ENCODE data around the gene DXO.

DXO gene

GRCh38 chr6:31930962-31931361 lies 41.0 kb downstream of the DXO start:
- no peak for TF ChIP-seq CREB1 (IDR thresholded peaks at IDR 0.05; ENCODE audit: low read depth)
- no peak for TF ChIP-seq REST (IDR thresholded peaks at IDR 0.05; ENCODE audit: low read depth)
- TF ChIP-seq FOXM1 (IDR thresholded peaks at IDR 0.05; ENCODE audit: borderline replicate concordance, low read depth): no peak
- TF ChIP-seq NFIC (IDR thresholded peaks at IDR 0.05): no peak
- TF ChIP-seq TCF12 (IDR thresholded peaks at IDR 0.05; ENCODE audit: low read depth): no peak

- TF ChIP-seq CREB1 (IDR thresholded peaks at IDR 0.05; ENCODE audit: low read depth) (no peak), TEAD4 (IDR thresholded peaks at IDR 0.05) (no peak), ZBTB7A (IDR thresholded peaks at IDR 0.05; ENCODE audit: low read depth) (no peak), RAD21 (IDR thresholded peaks at IDR 0.05; ENCODE audit: low read depth) (no peak), TCF12 (IDR thresholded peaks at IDR 0.05; ENCODE audit: low read depth) (no peak)
These were observed 43.3 kb downstream of the DXO start for GRCh38 chr6:31928672-31928939.

GRCh38 chr6:31927863-31928671 lies 43.9 kb downstream of the DXO start:
- TF ChIP-seq EP300 (IDR thresholded peaks at IDR 0.05; ENCODE audit: borderline replicate concordance) (no peak), FOXM1 (IDR thresholded peaks at IDR 0.05; ENCODE audit: borderline replicate concordance, low read depth) (no peak), CEBPB (IDR thresholded peaks at IDR 0.05) (no peak), RAD21 (IDR thresholded peaks at IDR 0.05; ENCODE audit: low read depth) (no peak), EGR1 (IDR thresholded peaks at IDR 0.05) (no peak), CREB1 (IDR thresholded peaks at IDR 0.05; ENCODE audit: low read depth) (no peak), TCF12 (IDR thresholded peaks at IDR 0.05; ENCODE audit: low read depth) (no peak), YY1 (IDR thresholded peaks at IDR 0.05; ENCODE audit: low read depth) (no peak), NFIC (IDR thresholded peaks at IDR 0.05) (no peak), TAF1 (IDR thresholded peaks at IDR 0.05; ENCODE audit: low read depth) (no peak), TEAD4 (IDR thresholded peaks at IDR 0.05) (no peak), ZBTB7A (IDR thresholded peaks at IDR 0.05; ENCODE audit: low read depth) (no peak), REST (IDR thresholded peaks at IDR 0.05; ENCODE audit: low read depth) (no peak), USF1 (IDR thresholded peaks at IDR 0.05) (no peak)

- TF ChIP-seq TAF1 (IDR thresholded peaks at IDR 0.05; ENCODE audit: low read depth) (no peak), TEAD4 (IDR thresholded peaks at IDR 0.05) (no peak), TCF12 (IDR thresholded peaks at IDR 0.05; ENCODE audit: low read depth) (no peak), USF1 (IDR thresholded peaks at IDR 0.05) (no peak), EGR1 (IDR thresholded peaks at IDR 0.05) (no peak), FOXM1 (IDR thresholded peaks at IDR 0.05; ENCODE audit: borderline replicate concordance, low read depth) (no peak), YY1 (IDR thresholded peaks at IDR 0.05; ENCODE audit: low read depth) (no peak)
These were observed 44.6 kb downstream of the DXO start, which contains the start of gene C2 for GRCh38 chr6:31927242-31927862. TSS of gene C2 (plus strand) at chr6:31927717. CDS start at chr6:31927753, 36 bp downstream.

- TF ChIP-seq RAD21 (IDR thresholded peaks at IDR 0.05; ENCODE audit: low read depth): peak; percentile 44
- no peak for TF ChIP-seq TEAD4 (IDR thresholded peaks at IDR 0.05)
- TF ChIP-seq CEBPB (IDR thresholded peaks at IDR 0.05): no peak
- no peak for TF ChIP-seq ZBTB7A (IDR thresholded peaks at IDR 0.05; ENCODE audit: low read depth)
- TF ChIP-seq TAF1 (IDR thresholded peaks at IDR 0.05; ENCODE audit: low read depth): no peak
- no peak for TF ChIP-seq TCF12 (IDR thresholded peaks at IDR 0.05; ENCODE audit: low read depth)
These were observed 49.0 kb downstream of the DXO start for GRCh38 chr6:31922942-31923341.

- TF ChIP-seq EP300 (IDR thresholded peaks at IDR 0.05; ENCODE audit: borderline replicate concordance) (no peak), TAF1 (IDR thresholded peaks at IDR 0.05; ENCODE audit: low read depth) (no peak), MAX (IDR thresholded peaks at IDR 0.05) (no peak), CREB1 (IDR thresholded peaks at IDR 0.05; ENCODE audit: low read depth) (no peak), NFIC (IDR thresholded peaks at IDR 0.05) (no peak), TCF12 (IDR thresholded peaks at IDR 0.05; ENCODE audit: low read depth) (no peak), RAD21 (IDR thresholded peaks at IDR 0.05; ENCODE audit: low read depth) (no peak), ZBTB7A (IDR thresholded peaks at IDR 0.05; ENCODE audit: low read depth) (no peak), YY1 (IDR thresholded peaks at IDR 0.05; ENCODE audit: low read depth) (no peak), CEBPB (IDR thresholded peaks at IDR 0.05) (no peak)
These were observed 51.1 kb downstream of the DXO start for GRCh38 chr6:31920811-31921210.

Data from Ishikawa (cell line).